GM12873 (cell line): ENCODE results near the gene ACKR3.

ENCODE experiments used
- TF ChIP-seq, protein P1 (sequence below): IDR thresholded peaks from 2 replicates; pipeline ENCODE4 v1.5.1; 2012; ENCODE audit warnings: low read depth, mild to moderate bottlenecking, moderate library complexity, low read length, control low read depth; ENCODE audit not compliant: insufficient read depth; ENCODE audit errors: missing control alignments

Gene ACKR3

DNA sequence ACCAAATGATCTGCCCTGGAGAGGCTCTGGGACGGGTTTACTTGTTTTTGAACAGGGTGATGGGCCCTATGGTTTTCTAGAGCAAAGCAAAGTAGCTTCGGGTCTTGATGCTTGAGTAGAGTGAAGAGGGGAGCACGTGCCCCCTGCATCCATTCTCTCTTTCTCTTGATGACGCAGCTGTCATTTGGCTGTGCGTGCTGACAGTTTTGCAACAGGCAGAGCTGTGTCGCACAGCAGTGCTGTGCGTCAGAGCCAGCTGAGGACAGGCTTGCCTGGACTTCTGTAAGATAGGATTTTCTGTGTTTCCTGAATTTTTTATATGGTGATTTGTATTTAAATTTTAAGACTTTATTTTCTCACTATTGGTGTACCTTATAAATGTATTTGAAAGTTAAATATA, 11.9 kb downstream of the ACKR3 start:
- TF ChIP-seq, protein P1, sequence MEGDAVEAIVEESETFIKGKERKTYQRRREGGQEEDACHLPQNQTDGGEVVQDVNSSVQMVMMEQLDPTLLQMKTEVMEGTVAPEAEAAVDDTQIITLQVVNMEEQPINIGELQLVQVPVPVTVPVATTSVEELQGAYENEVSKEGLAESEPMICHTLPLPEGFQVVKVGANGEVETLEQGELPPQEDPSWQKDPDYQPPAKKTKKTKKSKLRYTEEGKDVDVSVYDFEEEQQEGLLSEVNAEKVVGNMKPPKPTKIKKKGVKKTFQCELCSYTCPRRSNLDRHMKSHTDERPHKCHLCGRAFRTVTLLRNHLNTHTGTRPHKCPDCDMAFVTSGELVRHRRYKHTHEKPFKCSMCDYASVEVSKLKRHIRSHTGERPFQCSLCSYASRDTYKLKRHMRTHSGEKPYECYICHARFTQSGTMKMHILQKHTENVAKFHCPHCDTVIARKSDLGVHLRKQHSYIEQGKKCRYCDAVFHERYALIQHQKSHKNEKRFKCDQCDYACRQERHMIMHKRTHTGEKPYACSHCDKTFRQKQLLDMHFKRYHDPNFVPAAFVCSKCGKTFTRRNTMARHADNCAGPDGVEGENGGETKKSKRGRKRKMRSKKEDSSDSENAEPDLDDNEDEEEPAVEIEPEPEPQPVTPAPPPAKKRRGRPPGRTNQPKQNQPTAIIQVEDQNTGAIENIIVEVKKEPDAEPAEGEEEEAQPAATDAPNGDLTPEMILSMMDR, result no peak

DNA sequence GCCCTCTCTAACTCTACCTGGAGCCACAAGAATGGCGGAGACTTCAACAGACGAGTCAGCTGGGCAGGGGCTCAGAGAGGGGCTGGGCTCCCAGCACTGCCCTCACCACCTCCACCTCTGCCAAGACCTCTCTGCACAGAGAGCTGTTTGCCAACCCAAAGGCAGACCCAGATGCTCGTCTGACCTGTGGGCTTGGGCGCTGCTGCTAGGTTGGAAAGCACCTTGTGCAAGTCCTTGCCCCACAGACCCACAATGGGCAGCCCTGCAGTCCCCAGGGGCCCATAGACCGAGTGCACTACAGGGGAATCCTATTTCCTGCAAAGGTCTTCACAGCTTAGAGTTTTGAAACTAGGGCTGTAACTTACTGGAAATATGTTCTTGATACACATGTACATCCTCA, 13.3 kb downstream of the ACKR3 start:
- TF ChIP-seq, protein P1, result no peak

DNA sequence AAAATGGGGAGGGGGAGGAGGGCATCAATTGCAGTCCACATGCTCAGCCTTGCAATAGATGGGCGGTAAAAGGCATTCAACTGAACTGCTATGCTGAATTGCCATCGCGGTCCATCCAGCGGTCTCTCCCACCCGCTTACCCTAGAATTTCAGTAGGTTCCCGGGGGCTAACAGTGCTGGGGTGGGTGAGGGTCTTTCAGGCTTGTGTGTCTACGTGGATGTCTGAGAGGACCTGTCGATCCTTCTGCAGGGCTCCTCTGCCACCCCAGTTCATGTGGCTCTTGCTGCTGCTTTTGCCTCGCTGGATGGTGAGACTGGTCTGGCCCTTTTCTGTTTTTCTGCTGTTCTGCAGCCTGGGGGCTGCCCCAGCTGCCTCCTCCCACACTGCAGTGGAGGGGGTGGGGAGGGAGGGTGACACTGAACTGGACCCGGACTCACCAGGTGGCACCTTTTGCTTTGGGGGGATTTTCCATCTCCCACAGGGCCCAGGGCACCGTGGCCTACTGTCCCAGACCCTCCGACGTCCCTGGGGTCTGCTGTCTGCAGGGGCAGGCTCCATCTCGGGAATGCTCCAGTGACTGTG, 14.1 kb downstream of the ACKR3 start:
- TF ChIP-seq, protein P1, result no peak

DNA sequence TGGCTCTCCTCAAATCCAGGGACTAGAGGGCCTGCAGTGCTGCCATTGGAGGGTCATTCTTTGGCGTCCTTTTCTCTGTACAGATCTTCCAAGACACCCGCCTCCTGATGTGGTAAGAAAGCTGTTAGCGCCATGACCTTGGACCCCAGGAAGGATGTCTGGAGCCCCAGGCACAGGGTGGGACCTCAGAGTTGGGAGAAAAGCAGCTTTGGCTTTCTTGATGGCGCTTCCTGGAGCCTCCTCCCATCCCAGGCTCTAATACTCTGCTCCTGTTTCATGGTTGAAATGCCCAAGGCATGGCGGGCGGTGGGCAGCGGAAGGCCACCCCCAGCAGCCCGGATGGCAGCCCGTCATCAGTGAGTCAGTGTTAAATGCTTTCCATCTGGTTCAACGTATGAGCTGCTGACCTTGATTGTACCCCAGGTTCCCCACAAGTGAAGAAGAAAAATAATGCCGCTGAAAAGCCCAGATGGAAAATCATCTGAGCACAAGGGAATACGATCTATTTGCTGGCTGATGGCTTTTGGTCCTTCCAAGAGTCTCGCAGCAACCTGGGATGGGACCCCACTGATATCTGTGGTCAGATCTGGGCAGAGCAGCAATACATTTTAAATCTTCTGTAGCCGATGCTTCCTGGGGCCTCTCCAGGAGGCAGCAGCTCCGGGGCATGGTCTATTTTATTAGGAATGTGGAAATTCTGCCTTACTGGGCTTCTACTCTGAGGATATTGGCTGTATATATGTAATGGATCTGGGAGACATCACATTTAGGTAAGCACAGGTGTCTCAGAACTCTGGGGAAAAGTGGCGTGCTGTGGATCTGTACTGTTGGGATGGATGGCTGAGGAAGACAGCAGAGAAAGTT, 15.1 kb downstream of the ACKR3 start:
- TF ChIP-seq, protein P1, result no peak

DNA sequence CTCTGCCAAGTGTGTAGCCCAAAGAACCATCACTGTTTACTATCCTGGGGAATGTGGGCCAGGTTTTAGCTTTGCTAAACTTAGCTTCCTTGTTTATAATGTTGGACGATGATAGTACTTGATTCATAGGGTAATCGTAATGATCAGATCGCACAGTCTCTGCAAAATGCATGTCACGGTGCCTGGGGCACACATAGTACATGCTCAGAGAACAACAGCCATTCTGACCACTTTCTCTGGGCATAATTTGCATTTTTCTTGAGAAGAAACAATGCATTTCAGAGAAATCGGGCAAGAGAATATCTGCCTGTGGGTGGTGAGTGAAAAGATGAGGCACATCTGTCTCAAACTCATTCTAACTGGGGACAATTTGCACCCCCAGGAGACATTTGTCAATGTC, 16.3 kb downstream of the ACKR3 start:
- TF ChIP-seq, protein P1, result no peak

DNA sequence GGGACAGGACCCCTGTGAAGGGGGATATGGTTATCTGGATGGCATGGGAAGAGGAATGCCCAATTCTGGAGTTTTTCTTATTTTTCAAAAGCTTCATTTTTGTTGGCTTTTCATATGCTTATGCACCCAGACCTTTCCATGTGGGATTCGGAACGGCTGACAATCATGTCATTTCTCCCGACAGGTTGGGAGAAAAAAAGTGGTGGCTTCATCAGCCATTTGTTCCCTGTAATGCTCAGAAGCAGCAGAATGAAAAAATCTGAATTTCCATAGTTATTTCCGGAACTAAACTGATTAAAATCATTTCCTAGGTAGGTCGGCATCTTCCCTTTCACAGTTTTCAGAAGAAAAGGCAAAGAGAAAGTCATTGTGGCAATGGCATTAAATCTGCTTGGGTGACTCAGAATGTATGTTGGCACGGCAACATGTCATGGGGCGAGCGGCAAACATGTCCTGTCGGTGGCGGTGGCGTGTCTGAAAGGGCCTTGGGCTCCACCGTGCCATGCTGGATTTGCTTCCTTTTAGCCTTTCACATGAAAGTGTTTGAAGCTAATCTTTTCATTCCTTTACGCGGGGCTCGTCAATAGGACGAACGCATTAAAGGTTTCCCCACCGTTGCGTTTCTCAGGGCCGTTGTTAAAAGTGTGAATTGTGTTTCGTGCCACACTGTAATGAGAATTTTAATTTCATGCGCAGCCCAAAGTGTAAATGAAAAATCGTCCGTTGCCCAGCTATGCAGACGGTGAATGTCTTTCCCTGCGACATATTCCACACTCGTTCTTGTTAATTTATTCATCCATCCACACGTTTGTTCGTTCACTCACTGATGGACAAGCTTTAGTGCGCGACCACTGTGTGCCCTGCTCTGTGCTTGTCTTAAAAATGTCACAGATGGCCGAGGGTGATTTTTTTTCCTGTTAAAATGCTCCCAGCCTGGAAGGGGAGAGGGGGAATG, 18.5 kb downstream of the ACKR3 start:
- TF ChIP-seq, protein P1, result no peak
